CD4-positive, alpha-beta T cell treated with Interleukin-4 for 1 hour (primary cell): ENCODE measurements around the gene WDR55.
A peak's percentile ranks its signal among the peaks of the same experiment; 100 is the strongest.
"Not testable (repeated sequence)": the region's sequence is repeated elsewhere in the genome, so short reads cannot be mapped to it uniquely, and the experiment has no call there.

Source experiments
- DNase-seq, 2 donors: peaks; one replicate each; pipeline ENCODE4 v3.0.0-alpha.2; 2020 to 2022

WDR55 gene, protein sequence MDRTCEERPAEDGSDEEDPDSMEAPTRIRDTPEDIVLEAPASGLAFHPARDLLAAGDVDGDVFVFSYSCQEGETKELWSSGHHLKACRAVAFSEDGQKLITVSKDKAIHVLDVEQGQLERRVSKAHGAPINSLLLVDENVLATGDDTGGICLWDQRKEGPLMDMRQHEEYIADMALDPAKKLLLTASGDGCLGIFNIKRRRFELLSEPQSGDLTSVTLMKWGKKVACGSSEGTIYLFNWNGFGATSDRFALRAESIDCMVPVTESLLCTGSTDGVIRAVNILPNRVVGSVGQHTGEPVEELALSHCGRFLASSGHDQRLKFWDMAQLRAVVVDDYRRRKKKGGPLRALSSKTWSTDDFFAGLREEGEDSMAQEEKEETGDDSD

GRCh38 chr5:140664359-140665119 lies at the start of gene WDR55:
WDR55 (plus strand) TSS chr5:140664904; CDS start chr5:140664913, 9 bp downstream.
- DNase-seq: peak; percentile 94 to 95

DNA sequence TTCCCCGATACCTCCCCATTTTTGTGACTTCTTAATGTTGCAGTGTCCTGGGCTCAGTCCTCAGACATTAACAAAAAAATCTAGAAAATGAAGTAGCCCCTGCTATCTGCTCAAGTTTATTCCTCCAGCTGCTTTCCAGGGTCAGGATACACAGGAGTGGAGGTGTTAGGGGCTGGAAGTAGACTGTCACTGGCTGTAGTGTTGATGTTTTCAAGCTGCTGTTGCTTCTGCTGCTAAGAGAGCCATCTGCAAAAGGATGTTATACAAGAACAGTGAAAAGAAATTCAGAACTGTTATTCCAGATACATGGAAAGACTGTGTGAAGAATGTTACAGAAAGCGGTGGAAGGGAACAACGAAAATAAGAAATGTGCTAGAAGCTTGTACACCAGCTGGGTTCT lies 42.4 kb upstream of the WDR55 start:
- DNase-seq: no peak

- DNase-seq: not testable (repeated sequence)
Observed at GRCh38 chr5:140623061-140623460, 41.6 kb upstream of the WDR55 start.

DNA sequence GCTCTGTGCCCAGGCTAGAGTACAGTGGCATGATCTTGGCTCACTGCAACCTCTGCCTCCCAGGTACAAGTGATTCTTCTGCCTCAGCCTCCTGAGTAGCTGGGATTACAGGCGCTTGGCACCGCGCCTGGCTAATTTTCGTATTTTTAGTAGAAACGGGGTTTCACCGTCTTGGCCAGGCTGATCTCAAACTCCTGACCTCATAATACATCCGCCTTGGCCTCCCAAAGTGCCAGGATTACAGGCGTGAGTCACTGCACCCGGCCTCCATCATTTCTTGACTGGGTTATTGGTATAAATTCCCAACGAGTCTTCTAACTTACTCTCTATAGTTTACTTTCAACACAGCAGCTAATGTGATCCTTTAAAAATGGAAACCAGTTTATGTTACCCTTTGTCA lies 39.8 kb upstream of the WDR55 start:
- not testable (repeated sequence) for DNase-seq

GRCh38 chr5:140627972-140628371 lies 36.7 kb upstream of the WDR55 start:
- DNase-seq: no peak

DNA sequence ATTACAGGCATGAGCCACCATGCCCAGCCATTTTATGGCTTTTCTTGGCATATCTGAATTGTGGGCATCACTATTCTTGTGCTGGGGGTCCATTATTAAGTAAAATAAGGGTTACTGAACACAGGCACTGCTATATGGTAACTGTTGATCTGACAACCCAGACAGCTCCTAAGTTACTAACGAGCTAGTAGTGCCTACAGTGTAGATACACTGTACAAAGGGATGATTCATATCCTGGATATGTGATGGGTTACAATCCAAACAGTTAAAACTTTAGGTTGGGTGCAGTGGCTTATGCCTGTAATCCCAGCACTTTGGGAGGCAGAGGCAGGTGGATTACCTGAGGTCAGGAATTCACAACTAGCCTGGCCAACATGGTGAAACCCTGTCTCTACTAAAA lies 36.0 kb upstream of the WDR55 start:
- DNase-seq: no peak

DNA sequence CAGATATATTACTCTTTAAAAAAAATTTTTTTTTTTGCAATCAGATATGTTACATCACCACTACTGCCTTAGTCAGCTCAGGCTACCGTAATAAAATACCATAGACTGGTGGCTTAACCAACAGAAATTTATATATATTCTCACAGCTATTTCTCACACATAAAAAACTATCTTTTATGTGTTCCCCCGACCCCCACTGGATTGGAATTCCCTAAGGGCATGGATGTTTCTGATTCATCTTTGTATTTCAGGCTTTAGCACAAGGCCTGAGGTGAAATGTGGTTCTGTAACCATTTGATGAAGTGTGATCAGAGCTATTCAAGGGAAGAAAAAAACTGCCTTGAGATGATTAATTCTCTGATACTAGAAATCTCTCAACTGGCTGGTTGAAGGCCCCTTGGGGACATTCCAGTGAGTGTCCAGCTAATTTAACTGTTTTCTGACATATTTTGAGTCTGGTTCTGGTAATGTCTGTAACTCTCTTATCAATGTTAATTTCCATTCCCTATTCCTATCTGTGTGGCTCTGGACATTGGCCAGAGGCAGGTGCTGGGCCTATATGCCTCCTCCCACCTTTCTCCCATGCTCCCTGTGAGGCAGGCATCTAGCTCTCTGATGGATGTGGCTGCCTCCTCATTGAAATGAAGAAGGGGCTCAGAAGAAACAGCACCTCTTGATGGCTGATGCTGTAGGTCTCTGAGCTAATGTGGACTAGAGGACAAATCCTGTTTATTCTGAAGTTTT lies 34.2 kb upstream of the WDR55 start:
- DNase-seq: no peak

GRCh38 chr5:140631036-140631417 lies 33.7 kb upstream of the WDR55 start:
- peak in 1 of 2 donors; percentile 44 for DNase-seq

- DNase-seq: peak; percentile 31 to 34
Observed at GRCh38 chr5:140631831-140632365, 32.8 kb upstream of the WDR55 start.

GRCh38 chr5:140632366-140633020 lies 32.2 kb upstream of the WDR55 start:
- DNase-seq: peak; percentile 39 to 55

DNA sequence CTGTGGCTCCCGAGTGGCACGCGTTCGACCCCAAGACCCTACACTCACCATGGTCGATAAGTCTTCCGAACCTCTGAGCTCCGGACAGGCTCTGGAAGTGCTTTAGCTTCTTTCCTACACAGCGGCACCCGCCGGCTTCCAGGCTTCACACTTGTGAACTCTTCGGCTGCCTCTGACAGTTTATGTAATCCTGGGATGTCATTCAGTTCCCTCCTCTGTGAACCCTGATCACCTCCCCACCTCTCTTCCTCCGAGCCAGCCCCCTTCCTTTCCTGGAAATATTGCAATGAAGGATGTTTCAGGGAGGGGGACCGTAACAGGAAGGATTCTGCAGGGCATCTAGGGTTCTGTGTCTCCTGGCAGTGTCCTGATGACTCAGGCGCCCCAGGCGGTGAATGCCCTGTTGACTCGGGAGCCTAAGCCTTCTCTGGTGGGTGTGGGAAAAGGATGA lies 31.7 kb upstream of the WDR55 start, which contains the start of gene CD14:
Gene CD14, minus strand, starts transcription at position 155 of the 451 bp plus-strand sequence. Its CDS starts 104 bp downstream, at position 51.
- DNase-seq: peak; percentile 18 to 70

GRCh38 chr5:140633501-140633900 lies 31.2 kb upstream of the WDR55 start:
- no peak for DNase-seq

DNA sequence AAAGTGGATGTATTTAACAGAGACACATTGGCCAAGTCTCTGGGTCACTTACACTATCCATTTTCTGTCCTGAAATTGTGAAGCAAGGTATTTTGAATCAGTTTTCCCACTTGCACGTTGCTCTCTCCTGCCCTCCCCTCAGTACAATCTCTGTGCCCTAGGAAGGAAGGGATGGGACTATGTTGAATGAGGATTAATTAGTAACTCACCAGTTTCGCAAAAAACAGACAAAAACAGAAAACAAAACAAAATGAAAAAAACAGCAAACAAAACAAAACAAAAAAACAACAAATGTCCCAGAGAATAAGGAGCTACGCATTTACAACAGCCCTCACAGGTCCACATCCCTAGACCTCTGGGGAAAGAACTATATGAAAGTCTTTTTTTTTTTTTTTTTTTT lies 30.6 kb upstream of the WDR55 start:
- DNase-seq: no peak

GRCh38 chr5:140635291-140636257 lies 29.1 kb upstream of the WDR55 start:
- DNase-seq: no peak

DNA sequence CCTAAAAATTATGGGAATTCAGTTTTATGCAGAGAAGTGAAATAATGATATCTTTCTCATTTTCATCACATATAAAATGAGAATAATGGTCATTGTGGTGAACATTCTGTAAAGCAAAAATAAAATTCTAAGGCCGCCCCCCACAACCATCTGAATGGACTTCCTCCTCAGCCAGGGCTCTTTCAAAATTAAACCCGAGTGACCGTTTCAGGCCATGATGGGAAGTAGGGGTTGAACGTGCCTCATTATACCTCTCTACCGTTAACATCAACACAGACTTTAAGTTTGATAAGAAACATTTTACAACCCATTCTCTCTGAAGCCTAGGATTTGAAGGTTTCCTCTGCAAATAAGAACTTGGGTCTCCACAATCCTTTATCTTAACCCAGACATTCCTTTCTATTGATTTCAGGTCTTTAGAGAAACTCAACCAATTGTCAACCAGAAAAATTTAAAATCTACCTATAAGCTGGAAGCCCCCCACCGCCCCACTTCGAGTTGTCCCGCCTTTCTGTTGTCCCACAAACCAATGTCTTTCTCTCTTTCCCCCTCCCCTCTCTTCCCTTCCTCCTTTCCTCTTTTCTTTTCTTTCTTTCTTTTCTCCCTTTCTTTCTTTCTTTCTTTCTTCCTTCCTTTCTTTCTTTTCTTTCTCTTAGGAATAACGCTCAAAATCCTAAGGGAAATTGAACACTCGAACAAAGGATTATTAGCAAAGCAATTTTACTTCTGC lies 27.2 kb upstream of the WDR55 start:
- no peak for DNase-seq

DNA sequence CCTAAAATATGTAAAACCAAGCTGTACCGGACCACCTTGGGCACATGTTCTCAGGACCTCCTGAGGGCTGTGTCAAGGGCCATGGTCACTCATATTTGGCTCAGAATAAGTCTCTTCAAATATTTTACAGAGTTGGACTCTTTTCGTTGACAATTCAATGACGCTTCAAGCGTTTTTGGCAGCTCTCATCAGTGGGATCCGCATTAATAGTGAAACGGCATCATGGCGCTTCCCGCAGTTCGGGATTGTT lies 25.9 kb upstream of the WDR55 start:
- not testable (repeated sequence) for DNase-seq

- DNase-seq: peak; percentile 98
Observed at GRCh38 chr5:140639148-140639981, 25.3 kb upstream of the WDR55 start, which contains the start of gene TMCO6. TMCO6 (plus strand) TSS chr5:140639451; CDS start chr5:140639528, 77 bp downstream.

DNA sequence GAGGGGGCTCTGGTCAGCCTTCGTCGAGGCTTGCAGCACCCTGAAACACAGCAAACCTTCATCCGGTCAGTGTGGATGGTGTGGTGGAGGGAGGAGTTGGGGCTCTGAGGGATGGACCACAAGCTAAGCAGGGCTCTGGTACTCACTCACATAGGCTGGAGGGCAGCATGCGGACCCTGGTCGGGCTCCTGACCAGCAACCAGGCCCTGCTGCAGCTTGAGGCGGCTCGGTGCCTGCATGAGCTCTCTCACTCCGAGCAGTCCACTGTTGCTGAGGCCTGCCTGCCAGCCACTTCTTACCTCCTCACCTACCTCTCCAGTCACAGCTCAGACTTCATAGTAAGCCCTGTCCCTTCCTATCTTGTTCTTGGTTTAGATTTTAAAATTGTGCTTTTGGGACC lies 23.0 kb upstream of the WDR55 start:
- DNase-seq: no peak

DNA sequence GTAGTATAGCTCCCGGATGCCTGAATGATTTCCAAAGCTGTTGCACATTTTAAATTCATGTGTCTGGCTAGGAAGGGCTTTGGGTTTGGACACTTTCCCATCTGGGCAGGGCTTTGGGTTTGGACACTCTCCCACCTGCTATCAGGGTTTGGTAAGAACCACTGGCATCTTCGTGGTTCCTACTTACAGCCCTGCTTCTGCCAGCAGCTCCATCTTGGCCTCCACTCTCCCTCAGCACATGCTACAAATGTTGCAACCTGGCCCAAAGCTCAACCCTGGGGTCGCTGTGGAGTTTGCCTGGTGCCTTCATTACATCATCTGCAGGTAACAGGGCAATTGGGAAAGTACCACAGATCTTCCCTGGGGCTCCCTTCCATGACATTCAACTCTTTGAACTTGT lies 22.0 kb upstream of the WDR55 start:
- DNase-seq: no peak

DNA sequence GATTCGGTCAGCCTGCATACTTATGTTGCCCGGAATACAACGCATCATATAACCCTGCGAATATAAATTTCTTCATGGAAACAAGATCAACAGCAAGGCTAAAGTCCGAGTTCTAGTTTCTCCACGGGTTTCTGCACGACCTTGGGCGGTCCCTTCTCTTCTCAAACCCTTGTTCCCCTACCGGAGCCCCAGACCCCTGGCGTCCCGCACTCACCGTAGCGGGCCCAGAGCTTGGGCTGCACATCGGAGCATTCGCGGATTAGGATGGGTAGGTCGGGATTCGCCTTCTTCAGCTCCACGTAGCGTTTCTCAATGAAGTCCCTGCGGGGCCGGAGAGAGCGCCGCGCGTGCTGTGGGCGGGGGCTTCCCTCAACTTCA lies 17.7 kb upstream of the WDR55 start:
- no peak for DNase-seq
